Prostate gland (tissue), 2 donors: ENCODE data around the gene TMEM107. TPM values are rescaled to one million over a fixed set of nuclear protein-coding genes. Genes with fewer than 3 reads are reported as not detected.
A peak's percentile ranks its signal among the peaks of the same experiment; 100 is the strongest.

Experiments
- DNase-seq: peaks from one replicate; pipeline ENCODE4 v3.0.0-alpha.2; 2019; ENCODE audit warnings: low spot score
- H3K27ac ChIP-seq, 2 donors: fragments of 200-600 bp; sonication (generic); 2 replicates each; pipeline ENCODE4 v1.5.1; 2017 to 2019
- H3K27me3 ChIP-seq: fragments of 200-600 bp; sonication (generic); replicated peaks from 2 replicates; pipeline ENCODE4 v1.5.1; 2019; ENCODE audit not compliant: insufficient read depth
- H3K36me3 ChIP-seq, 2 donors: fragments of 200-600 bp; sonication (generic); 1 replicate in 1 of 2; 2 replicates in 1 of 2; pipeline versions ENCODE4 v1.5.1 to v1.8.1; 2017 to 2019
- H3K4me1 ChIP-seq: fragments of 200-600 bp; sonication (generic); replicated peaks from 2 replicates; pipeline ENCODE4 v1.5.1; 2019
- H3K4me3 ChIP-seq, 2 donors: fragments of 200-600 bp; sonication (generic); 2 replicates each; pipeline ENCODE4 v1.5.1; 2017 to 2019
- H3K9me3 ChIP-seq: fragments of 200-600 bp; sonication (generic); 2 replicates; pipeline ENCODE4 v1.5.1; 2017
- CTCF ChIP-seq, 4 experiments: fragments of 200-600 bp in 2 of 4; fragments of 450-650 bp in 2 of 4; sonication (generic) in 2 of 4; IDR thresholded peaks; 1 replicate in 3 of 4; 2 replicates in 1 of 4; pipeline ENCODE4 v1.5.1; 2016 to 2019; ENCODE audit warnings: antibody characterized with exemption in 4 of 4, mild to moderate bottlenecking in 2 of 4, moderate library complexity in 2 of 4
- POLR2A ChIP-seq: fragments of 450-650 bp; IDR thresholded peaks from one replicate; pipeline ENCODE4 v1.6.1; 2016; ENCODE audit warnings: antibody characterized with exemption, mild to moderate bottlenecking
- POLR2AphosphoS5 ChIP-seq: sonication (generic); formaldehyde crosslinking; IDR thresholded peaks from one replicate; pipeline ENCODE4 v1.6.1; 2017; ENCODE audit warnings: antibody characterized with exemption
- WGBS: methylation state at CpG from one replicate; pipeline ENCODE4 v1.1.5; 2018; 5-methylcytosine and 5-hydroxymethylcytosine counted together
- intact Hi-C: fragments of 100-400 bp; cut with DNase I; formaldehyde crosslinking; loops from one replicate; pipeline ENCODE4 v1.14.2; 2022
- total RNA-seq, 2 donors: library from RNA; depleted of rRNA; stranded (reverse); fragments of >200 nt; gene quantifications; one replicate each; pipeline ENCODE4 v1.1.0, GENCODE V29; 2016

TMEM107 gene
- total RNA-seq, 2 donors from 2014 or later, result 8.6 to 13.9 TPM

- intact Hi-C loops, result no loop called here
- peak; percentile 49 for DNase-seq
- TF ChIP-seq CTCF (IDR thresholded peaks at IDR 0.05) (no peak), POLR2A (peak; percentile 17), POLR2AphosphoS5 (peak; percentile 52)
- peaks cover 0 to 8% of the 10 kb centered on the region in 2 donors for H3K36me3 ChIP-seq
- peaks cover 21% of the 10 kb centered on the region for H3K4me1 ChIP-seq
- H3K27ac ChIP-seq, result peak overlapping the region; percentile 100
- H3K27me3 ChIP-seq, result no peaks in the 10 kb centered on the region
- H3K9me3 ChIP-seq, result no peaks in the 10 kb centered on the region
- H3K4me3 ChIP-seq, result no peak overlapping the region
- 27% methylated on average over 13 of the region's 13 CpGs for WGBS
These were observed 12.0 kb downstream of the TMEM107 start for GRCh38 chr17:8163978-8164814.

- H3K27ac ChIP-seq, result peak overlapping the region; percentile 100
- H3K36me3 ChIP-seq, result peaks cover 0 to 8% of the 10 kb centered on the region in 2 donors
- no peaks in the 10 kb centered on the region for H3K27me3 ChIP-seq
- DNase-seq, result no peak
- WGBS, result 6% methylated on average over 42 of the region's 55 CpGs
- intact Hi-C loops, result no loop called here
- H3K4me1 ChIP-seq, result peaks cover 21% of the 10 kb centered on the region
- H3K9me3 ChIP-seq, result no peaks in the 10 kb centered on the region
- TF ChIP-seq POLR2AphosphoS5 (no peak), POLR2A (no peak), CTCF (IDR thresholded peaks at IDR 0.05) (no peak)
- H3K4me3 ChIP-seq, result peak overlapping the region; percentile 100
These were observed 12.9 kb downstream of the TMEM107 start for GRCh38 chr17:8162997-8163977.

- DNase-seq, result peak; percentile 69
- peaks cover 0 to 8% of the 10 kb centered on the region in 2 donors for H3K36me3 ChIP-seq
- H3K27ac ChIP-seq, result peak within 1 kb of the TSS; percentile 100
- 0% methylated on average over 15 of the region's 75 CpGs for WGBS
- peaks cover 21% of the 10 kb centered on the region for H3K4me1 ChIP-seq
- peak; percentile 88 for TF ChIP-seq POLR2A
- no peak for TF ChIP-seq POLR2AphosphoS5
- peak in 2 of 4 experiments; percentile 34 to 38 for TF ChIP-seq CTCF (IDR thresholded peaks at IDR 0.05)
- intact Hi-C loops, result no loop called here
- H3K4me3 ChIP-seq, result peak within 1 kb of the TSS; percentile 100
- no peaks in the 10 kb centered on the region for H3K27me3 ChIP-seq
- no peaks in the 10 kb centered on the region for H3K9me3 ChIP-seq
These were observed 13.8 kb downstream of the TMEM107 start, which contains the start of gene VAMP2 for GRCh38 chr17:8162233-8162996. Gene VAMP2, minus strand, starts transcription at chr17:8162948. Its CDS starts 69 bp downstream, at chr17:8162879.

GRCh38 chr17:8161289-8162232 lies 14.6 kb downstream of the TMEM107 start:
- intact Hi-C loops, result no loop called here
- H3K4me1 ChIP-seq, result peaks cover 21% of the 10 kb centered on the region
- peaks cover 0 to 8% of the 10 kb centered on the region in 2 donors for H3K36me3 ChIP-seq
- no peaks in the 10 kb centered on the region for H3K27me3 ChIP-seq
- no peak for TF ChIP-seq CTCF (IDR thresholded peaks at IDR 0.05)
- no peak for TF ChIP-seq POLR2A
- no peak for TF ChIP-seq POLR2AphosphoS5
- no peak for DNase-seq
- no peaks in the 10 kb centered on the region for H3K9me3 ChIP-seq
- H3K27ac ChIP-seq, result peak overlapping the region; percentile 100
- WGBS, result 33% methylated on average over 19 of the region's 19 CpGs
- peak overlapping the region; percentile 100 for H3K4me3 ChIP-seq
